ENCODE measurements around the gene CATSPERD.
"Not testable (repeated sequence)": the region's sequence is repeated elsewhere in the genome, so short reads cannot be mapped to it uniquely, and the experiment has no call there.

CATSPERD gene

DNA sequence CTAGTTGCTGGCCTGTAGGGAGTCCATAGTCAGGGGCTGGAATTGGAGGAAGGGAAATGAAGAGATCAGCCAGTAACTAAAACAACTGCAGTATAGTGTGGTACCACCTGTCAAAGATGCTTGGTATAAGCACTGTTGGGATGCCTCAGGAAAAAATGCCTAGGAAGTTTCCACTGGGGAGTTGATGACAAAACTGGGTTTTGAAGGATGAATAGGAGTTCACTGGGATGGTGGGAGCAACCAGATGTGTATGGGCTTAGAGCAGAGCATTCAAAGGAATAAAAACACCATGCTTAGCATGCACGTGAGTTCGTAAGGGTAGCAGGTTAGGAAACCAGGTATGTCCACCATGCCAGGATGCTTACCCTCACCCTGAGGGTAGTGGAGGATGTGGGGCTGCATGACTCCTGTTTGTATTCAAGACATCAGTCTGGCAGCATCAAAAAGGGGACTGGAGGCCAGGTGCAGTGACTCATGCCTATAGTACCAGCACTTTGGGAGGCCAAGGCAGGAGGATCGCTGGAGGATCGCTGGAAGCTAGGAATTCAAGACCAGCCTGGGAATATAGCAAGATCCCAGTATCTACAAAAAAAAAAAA lies 7.1 kb downstream of the CATSPERD start:
- no peak for DNase-seq (ENCODE audit: low read depth)

DNA sequence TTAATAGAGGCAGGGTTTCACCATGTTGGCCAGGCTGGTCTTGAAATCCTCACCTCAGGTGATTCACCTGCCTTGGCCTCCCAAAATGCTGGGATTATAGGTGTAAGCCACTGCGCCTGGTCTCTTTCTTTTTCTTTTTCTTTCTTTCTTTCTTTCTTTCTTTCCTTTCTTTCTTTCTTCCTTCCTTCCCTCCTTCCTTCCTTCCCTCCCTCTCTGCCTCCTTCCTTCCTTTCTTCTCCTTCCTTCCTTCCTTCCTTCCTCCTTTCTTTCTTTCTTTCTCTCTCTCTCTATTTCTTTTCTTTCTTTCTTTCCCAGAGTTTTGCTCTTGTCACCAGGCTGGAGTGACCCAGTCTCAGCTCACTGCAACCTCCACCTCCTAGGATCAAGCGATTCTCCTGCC lies 12.7 kb downstream of the CATSPERD start:
- DNase-seq (ENCODE audit: low read depth), result not testable (repeated sequence)

DNA sequence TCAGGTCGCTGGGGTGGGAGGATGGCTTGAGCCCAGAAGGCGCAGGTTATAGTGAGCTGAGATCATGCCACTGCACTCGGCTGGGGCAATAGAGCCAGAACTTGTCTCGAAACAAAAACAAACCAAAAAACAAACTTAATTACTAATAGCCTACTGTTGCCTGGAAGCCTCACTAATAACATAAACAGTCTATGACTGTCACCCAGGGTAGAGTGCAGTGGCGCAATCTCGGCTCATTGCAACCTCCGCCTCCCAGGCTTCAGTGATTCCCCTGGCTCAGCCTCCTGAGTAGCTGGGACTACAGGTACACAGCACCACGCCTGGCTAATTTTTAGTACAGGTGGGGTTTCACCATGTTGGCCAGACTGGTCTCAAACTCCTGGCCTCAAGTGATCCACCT lies 18.0 kb downstream of the CATSPERD start:
- no peak for DNase-seq (ENCODE audit: low read depth)

DNA sequence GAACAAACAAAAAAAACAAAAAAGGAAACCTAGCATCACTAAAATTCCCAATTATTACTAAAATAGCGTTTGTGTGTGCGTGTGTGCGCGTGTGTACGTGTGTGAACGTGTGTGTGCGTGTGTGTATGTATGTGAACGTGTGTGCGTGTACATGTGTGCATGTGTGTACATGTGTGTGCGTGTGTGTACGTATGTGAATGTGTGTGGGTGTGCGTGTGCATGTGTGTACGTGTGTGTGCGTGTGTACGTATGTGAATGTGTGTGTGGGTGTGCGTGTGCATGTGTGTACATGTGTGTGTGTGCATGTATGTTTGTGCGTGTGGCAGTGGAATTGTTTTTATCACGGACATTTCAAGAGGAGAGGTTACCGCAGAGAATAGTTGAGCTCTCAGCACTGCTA lies 21.6 kb downstream of the CATSPERD start:
- no peak for DNase-seq (ENCODE audit: low read depth)

DNA sequence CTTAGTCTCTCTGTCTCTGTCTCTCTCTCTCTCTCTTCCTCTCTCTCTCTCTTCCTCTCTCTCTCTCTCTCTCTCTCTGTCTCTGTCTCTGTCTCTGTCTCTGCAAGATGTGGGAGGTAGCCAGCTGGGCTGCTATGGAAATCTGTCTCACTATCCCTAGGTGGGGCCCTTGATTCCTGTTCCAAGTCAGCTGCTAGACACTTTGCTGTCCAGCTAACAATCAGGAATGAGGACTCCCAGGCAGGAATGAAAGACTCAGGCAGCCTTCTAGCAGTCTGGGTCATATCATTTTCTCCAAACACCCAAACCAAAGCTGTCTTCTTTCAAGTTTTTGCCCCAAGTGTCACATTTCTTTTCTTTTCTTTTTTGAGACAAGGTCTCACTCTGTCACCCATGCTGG lies 23.2 kb downstream of the CATSPERD start:
- no peak for DNase-seq (ENCODE audit: low read depth)

DNA sequence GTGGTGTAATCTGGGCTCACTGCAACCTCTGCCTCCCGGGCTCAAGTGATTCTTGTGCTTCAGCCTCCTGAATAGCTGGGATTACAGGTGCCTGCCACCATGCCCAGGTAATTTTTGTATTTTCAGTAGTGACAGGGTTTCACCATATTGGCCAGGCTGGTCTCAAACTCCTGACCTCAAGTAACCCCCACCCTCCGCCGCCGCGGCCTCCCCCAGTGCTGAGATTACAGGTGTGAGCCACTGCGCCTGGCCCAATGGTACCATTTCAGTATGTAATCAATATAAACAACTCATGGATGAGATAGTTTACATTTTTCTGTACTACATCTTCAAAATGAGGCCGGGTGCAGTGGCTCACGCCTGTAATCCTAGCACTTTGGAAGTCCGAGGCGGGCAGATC lies 24.6 kb downstream of the CATSPERD start:
- DNase-seq (ENCODE audit: low read depth), result not testable (repeated sequence)

DNA sequence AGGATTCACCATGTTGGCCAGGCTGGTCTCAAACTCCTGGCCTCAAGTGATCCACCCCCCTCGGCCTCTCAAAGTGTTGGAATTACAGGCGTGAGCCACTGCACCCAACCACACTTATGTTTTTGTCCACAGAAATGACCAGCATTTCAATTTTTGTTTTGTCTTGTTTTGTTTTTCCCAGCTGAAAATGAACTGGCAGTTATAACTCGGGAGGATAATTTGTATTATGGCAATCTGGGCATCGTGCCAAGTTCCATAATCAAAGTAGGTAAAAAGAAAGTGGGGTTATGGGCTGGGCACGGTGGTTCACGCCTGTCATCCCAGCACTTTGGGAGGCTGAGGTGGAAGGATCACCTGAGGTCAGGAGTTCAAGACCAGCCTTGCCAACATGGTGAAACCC lies 28.5 kb downstream of the CATSPERD start:
- not testable (repeated sequence) for DNase-seq (ENCODE audit: low read depth)

DNA sequence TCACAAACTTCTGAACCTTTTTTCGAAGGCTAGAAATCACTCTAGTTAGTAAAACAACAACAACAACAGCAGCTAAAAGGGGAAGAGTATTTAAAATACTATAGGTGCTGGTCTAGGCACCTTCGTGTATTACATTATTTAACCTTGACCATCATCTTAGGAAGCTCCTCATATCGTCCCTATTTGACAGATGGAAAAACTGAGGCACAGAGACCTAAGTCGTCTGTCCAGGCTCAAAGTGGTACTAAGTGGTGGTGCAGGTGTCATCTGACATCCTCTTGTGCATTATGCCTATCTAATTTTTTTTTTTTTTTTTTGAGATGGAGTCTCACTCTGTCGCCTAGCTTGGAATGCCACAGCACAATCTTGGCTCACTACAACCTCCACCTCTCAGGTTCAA lies 29.1 kb downstream of the CATSPERD start:
- no peak for DNase-seq (ENCODE audit: low read depth)

DNA sequence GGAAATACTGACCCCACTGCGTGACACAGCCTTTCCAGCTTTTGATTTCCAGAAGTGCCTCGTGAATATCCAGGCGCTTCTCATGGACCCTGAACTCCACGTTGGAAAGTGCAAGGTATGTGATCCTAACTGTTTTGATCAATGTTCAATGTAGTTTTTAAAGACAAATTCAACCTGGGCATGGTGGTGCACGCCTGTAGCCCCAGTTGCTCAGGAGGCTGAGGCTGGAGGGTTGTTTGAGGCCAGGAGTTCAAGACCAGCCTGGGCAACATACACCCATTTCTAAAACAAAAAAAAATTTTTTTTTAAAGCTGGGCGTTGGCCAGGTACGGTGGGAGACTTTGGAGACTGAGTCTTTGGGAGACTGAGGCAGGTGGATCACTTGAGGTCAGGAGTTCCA lies 31.3 kb downstream of the CATSPERD start:
- no peak for DNase-seq (ENCODE audit: low read depth)

DNA sequence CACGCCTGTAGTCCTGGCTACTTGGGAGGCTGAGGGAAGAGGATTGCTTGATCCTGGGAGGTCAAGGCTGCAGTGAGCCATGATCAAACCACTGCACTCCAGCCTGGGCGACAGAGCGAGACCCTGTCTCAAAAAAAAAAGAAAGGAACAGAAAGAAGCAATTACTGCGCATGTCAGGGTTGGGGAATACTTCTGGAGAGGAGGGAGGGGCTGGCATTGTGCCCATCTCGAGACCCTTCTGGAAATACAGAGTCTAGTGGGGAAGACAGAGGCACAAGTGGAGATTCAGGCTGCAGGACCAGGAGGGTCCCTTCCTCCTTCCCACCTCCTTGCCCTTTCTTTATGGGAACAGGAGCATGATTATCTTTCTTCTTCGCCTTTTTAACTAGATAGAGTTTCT lies 33.3 kb downstream of the CATSPERD start:
- no peak for DNase-seq (ENCODE audit: low read depth)

DNA sequence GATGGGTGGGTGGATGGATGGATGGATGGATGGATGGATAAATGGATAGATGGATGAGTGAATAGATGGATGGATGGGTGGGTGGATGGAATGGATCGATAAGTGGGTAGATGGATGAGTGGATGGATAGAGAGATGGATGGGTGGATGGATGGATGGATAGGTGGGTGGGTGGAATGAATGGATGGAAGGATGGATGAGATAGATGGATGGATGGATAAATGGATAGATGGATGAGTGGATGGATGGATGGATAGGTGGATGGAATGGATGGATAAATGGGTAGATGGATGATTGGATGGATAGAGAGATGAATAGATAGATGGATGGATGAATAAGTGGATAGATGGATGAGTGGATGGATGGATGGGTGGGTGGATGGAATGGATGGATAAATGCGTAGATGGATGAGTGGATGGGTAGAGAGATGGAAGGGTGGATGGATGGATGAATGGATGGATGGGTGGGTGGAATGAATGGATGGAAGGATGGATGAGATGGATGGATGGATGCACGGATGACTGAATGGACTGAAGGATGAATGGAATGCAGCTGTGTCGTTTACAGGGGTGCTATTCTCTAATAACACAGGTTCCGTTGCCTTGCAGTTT lies 42.3 kb downstream of the CATSPERD start:
- no peak for DNase-seq (ENCODE audit: low read depth)

DNA sequence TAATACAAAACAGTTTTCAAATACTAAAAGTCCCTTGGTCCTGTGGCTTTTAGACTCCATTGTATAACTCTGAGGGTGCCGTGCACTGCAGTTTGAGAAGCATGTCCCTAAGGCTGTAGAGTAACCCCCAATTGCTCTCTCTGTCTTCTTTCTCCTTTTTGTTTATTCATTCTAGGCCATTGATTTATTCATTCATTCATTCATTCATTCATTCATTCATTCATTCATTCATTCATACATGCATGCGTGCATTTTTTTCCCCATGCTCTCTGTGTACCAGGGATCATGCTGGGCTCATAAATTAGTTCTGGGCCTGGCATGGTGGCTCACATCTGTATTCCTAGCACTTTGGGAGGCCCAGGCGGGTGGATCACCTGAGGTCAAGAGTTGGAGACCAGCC lies 44.8 kb downstream of the CATSPERD start:
- no peak for DNase-seq (ENCODE audit: low read depth)

DNA sequence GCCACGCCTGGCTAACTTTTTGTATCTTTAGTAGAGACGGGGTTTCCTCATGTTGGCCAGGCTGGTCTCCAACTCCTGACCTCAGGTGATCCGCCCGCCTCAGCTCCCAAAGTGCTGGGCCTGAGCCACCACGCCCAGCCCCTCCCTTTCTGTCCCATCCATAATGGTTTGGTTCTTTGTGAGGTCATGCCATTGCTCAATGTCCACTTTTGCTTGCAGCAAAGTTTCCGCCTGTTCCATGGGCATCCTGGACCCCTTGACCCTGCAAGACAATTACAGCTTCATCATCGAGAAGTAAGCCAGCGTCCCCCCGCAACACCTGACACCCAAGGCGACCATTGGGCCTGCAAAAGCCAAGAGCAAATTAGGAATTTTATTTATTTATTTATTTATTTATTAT lies 47.5 kb downstream of the CATSPERD start:
- no peak for DNase-seq (ENCODE audit: low read depth)

DNA sequence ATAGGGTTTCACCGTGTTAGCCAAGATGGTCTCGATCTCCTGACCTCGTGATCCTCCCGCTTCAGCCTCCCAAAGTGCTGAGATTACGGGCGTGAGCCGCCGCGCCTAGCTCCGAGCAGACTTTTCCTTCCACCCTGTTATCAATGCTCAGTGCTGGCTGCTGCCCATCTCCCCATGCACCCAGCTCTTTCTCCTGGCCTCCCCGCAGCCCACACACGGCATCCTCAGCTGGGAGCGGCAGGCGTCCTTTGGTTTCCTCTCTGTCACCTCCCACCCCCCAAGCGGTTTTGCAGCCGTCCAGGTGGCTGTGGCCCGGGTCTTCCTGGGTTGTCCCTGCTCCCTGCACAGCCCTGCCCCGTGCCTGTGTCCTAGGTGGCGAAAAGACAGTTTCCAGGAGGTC lies 52.0 kb downstream of the CATSPERD start:
- no peak for DNase-seq (ENCODE audit: low read depth)

DNA sequence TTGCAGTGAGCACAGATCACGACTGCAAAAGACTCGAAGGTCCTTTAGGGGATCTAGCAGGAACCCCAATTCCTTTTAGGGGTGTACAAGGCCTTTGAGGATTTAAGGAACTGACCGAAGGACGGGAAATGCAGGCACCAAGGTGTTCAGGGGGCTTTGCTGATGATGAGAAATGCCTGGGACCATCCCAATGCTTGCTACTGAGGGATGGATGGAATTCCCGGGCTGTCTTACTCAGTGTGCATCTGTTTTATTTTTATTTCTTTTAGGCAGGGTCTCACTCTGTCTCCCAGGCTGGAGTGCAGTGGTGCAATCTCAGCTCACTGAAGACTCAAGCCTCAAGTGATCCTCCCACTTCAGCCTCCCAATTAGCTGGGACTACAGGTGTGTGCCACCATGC lies 52.8 kb downstream of the CATSPERD start:
- DNase-seq (ENCODE audit: low read depth), result no peak

DNA sequence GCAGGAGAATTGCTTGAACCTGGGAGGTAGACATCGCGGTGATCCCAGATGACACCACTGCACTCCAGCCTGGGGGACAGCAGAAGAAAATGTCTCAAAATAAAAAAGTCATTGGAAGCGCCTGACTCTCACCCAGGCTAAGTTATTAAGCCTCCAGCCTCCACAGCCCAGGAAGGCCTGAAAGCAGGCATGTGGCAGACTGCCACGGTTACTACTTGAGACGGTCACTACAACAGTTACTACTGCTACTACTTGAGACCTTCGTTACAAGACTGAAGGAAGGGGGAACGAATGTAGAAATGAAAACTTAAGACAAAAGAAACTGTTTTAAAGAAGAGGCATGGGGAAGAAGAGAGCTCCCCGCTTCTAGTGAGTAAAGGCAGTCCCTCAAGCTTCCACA lies 54.5 kb downstream of the CATSPERD start:
- DNase-seq (ENCODE audit: low read depth), result no peak

DNA sequence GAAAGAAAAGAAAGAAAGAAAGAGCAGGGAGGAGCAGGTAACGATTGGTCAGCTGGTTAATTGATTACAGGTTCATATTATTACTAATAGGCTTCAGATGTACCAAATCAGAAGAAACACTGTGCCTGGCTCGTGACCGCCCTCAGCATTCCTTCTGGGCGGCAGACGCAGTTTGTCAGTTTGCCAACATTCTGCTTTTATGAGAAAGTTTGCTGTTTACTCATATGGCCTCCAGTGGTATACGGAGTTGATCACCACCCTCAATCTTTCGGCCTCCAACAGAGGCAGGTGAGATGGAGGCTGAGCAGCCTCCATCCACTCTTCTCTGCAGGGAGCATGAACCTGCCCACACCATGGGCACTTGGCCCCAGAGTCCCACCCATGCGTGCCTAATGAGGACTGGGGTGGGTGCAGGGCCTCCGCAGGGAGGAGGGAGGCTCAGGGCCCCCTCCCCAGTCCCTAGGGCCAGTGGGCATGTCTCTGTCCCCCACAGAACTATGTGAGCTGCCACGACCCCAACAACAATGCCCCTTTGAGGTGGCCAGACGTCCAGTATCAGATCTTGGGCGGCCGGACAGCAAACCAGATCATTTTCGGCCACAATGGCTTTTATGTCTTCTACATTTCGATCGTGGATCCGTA lies 55.4 kb downstream of the CATSPERD start:
- no peak for DNase-seq (ENCODE audit: low read depth)

DNA sequence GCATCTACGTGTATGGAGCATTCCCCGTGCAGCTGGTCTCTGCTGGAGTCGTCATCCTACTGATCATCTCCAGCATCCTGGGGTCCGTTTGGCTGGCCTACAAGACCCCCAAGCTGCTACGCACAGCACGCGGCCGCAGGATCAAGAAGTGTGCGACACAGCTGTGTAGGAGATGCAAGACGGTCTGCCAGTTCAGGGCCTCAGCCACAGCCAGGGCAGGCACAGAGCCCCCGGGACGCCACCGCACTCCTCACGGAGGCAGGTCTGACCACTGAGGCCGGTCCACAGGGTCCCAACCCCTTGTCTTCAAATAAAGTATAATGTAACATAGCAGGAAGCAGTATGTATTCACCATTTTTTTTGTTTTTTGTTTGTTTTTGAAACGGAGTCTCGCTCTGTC lies 58.0 kb downstream of the CATSPERD start:
- no peak for DNase-seq (ENCODE audit: low read depth)

DNA sequence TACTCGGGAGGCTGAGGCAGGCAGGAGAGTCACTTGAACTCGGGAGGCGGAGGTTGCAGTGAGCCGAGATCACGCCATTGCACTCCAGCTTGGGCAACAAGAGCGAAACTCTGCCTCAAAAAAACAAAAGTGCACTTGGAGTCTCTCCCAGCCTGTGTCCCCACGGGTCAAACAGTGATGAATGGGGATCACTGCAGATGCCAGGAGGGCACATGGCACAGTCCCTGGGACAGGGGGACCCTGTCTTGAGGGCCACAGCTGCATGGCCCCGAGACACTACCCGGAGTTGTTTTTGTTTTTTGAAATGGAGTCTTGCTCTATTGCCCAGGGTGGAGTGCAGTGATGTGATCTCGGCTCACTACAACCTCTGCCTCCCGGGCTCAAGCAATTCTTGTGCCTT lies 60.5 kb downstream of the CATSPERD start:
- DNase-seq (ENCODE audit: low read depth), result not testable (repeated sequence)

DNA sequence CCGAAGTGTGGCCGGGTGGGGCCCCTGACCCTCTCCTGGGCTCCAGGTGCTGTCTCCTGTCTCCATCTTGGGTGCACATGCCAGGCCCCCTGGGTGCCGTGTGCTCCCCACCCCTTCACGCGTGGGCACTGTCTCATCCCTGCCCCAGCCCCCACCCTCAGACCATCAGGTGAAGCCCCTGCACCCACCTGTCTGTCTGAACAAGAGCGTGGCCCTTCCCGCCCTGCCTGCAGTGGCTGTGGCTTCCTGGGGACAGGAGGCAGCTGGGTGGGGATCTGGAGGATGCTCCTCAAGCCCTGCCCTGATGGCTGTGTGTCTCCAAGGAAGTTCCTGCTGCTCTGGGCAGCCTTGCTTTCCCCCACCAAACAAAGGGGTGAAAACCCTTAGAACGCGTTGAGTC lies 61.9 kb downstream of the CATSPERD start:
- DNase-seq (ENCODE audit: low read depth), result no peak

DNA sequence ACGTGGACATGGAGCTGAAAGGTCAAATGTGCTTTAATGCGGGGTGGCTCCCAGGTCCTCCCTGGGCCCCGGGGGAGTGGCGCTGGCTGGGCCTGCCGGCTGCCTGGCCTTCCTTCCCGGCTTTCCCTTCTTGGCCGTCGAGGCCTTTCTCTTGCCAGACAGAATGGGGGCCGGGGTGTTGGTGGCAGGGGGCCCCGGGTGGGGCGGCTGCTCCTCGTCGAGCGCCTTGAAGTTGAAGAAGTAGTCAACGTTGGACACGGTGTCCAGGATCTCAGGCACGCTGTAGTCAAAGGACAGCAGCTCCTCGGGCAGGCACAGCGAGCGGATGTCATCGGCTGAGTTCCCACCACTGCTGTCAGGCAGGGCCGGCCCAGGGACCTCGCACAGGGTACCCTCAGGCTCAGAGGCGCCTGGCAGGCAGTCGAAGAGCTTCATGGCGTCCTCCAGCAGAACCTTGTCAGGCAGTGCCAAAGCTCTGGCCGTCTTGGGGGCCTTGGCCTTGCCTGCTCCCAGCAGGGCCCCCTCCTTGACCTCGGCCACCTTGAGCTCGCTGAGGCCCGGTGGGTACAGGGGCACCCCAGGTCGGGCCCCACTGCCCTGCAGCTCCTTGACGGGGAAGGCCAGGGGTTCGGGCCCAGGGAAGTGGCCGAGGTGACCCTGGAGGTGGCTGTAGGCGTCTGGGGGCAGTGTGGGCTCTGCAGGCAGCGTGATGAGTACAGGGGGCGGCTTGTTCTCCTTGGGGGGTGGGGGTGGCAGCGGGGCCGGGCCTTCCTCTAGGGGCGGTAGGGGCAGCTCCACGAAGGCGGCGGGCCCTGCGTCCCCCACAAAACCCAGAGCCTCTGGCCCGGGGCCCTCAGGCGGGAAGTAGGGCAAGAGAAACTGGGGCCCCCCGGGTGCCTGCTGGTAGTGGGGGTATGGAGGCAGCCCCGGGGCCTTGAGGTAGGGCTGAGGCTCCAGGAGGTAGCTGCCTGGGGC lies 62.8 kb downstream of the CATSPERD start:
- no peak for DNase-seq (ENCODE audit: low read depth)

DNA sequence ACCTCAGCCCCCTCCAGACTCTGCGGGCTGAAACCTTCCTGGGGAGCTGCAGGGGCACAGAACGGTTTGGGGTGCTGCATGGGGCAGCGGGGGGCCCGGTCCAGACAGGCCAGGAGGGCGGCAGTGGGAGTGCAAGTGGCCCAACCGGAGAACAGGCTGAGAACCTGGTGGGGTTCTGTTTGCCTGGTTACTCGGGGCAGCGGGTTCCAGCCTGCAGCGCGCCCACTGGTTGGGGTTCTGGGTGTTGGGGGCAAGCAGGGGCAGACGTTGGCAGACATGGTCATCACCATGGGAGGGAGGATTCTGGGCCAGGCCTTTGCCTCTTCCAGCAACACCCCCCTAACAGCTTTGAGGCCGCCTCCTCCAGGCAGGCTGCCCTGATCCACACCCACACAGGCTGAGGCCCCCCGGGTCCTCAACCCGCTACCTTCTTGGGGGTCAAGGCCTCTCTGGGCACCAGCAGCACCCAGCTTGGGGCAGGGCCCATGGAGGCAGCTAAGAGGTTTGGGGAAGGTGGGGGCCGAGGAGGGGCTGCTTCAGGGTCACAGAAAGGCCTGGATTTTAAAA lies 64.2 kb downstream of the CATSPERD start, which contains the start of gene PRR22:
PRR22 (minus strand) TSS at position 166 of the 567 bp plus-strand sequence; CDS start at position 80, 86 bp downstream.
- no peak for DNase-seq (ENCODE audit: low read depth)
